ENCODE results near the gene FAM234A. TPM values are rescaled to one million over a fixed set of nuclear protein-coding genes. Genes with fewer than 3 reads are reported as not detected.

FAM234A gene
- total RNA-seq, 1 experiment from 2014 or later, result 121 TPM

DNA sequence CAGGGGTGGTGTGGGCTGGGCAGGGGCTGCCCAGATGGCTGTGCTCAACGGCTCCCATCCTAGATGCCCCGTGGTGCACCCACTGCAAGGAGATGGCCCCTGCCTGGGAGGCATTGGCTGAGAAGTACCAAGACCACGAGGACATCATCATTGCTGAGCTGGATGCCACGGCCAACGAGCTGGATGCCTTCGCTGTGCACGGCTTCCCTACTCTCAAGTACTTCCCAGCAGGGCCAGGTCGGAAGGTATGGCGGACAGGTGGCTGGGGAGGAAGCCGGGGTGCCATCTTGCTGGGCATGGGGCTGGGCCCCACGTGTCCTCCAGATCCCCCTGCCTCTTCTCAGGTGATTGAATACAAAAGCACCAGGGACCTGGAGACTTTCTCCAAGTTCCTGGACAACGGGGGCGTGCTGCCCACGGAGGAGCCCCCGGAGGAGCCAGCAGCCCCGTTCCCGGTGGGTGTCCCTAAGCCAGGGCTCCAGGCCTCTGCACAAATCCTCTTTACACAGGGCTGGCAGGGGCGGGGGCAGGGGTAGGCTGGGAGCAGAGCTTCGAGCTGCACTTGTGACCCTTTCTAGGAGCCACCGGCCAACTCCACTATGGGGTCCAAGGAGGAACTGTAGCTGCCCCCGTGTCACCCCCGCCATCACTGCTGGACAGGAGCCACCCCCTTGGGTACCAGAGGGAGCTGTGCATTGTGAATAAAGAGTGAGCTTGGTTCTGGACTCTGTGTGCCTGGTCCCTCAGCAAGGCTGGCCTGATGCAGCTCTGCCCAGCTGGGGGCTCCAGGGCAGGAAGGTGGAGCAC, 52.1 kb downstream of the FAM234A start:
- DNase-seq (ENCODE audit: low read depth, low spot score), result no peak
- H3K27ac ChIP-seq (ENCODE audit: low read length), result no peak overlapping the region
- POLR2A ChIA-PET, result no interaction called here
- H3K9me3 ChIP-seq (ENCODE audit: control insufficient read depth, insufficient read depth, low read depth, low read length), result no peaks in the 10 kb centered on the region
- no peak overlapping the region for H3K4me3 ChIP-seq (ENCODE audit: low read depth in 2 of 2, low read length in 2 of 2)
- BruUV-seq (replicated peaks), result no TSS peak
- H3K36me3 ChIP-seq (ENCODE audit: control insufficient read depth, insufficient read depth, low read length), result no peaks in the 10 kb centered on the region
- CTCF ChIA-PET, result no interaction called here
- no peaks in the 10 kb centered on the region for H3K4me1 ChIP-seq (ENCODE audit: control insufficient read depth, insufficient read depth, low read length)
- ATAC-seq, result no peak
- intact Hi-C loops (cut with micrococcal nuclease; ENCODE audit: unreplicated experiment), result no loop called here
- TF ChIP-seq SIN3A (IDR thresholded peaks at IDR 0.05; ENCODE audit: borderline replicate concordance, insufficient read depth, low read depth, low read length) (no peak), CTCF (IDR thresholded peaks at IDR 0.05) (no peak)
- H3K27me3 ChIP-seq (ENCODE audit: control insufficient read depth, insufficient read depth, low read length), result no peaks in the 10 kb centered on the region
- in situ Hi-C loops (cut with HindIII; ENCODE audit: low pct_unique_long_range_greater_than_20kb, low sequenced_read_pairs), result no loop called here

GRCh38 chr16:287298-287811, 52.7 kb downstream of the FAM234A start:
- BruUV-seq (replicated peaks), result no TSS peak
- POLR2A ChIA-PET, result no interaction called here
- in situ Hi-C loops (cut with HindIII; ENCODE audit: low pct_unique_long_range_greater_than_20kb, low sequenced_read_pairs), result no loop called here
- no peak for TF ChIP-seq SIN3A (IDR thresholded peaks at IDR 0.05; ENCODE audit: borderline replicate concordance, insufficient read depth, low read depth, low read length)
- no peak for TF ChIP-seq CTCF (IDR thresholded peaks at IDR 0.05)
- no peak for TF ChIP-seq POLR2AphosphoS5 (IDR thresholded peaks at IDR 0.05; ENCODE audit: low read depth, low read length)
- TF ChIP-seq, protein P1, sequence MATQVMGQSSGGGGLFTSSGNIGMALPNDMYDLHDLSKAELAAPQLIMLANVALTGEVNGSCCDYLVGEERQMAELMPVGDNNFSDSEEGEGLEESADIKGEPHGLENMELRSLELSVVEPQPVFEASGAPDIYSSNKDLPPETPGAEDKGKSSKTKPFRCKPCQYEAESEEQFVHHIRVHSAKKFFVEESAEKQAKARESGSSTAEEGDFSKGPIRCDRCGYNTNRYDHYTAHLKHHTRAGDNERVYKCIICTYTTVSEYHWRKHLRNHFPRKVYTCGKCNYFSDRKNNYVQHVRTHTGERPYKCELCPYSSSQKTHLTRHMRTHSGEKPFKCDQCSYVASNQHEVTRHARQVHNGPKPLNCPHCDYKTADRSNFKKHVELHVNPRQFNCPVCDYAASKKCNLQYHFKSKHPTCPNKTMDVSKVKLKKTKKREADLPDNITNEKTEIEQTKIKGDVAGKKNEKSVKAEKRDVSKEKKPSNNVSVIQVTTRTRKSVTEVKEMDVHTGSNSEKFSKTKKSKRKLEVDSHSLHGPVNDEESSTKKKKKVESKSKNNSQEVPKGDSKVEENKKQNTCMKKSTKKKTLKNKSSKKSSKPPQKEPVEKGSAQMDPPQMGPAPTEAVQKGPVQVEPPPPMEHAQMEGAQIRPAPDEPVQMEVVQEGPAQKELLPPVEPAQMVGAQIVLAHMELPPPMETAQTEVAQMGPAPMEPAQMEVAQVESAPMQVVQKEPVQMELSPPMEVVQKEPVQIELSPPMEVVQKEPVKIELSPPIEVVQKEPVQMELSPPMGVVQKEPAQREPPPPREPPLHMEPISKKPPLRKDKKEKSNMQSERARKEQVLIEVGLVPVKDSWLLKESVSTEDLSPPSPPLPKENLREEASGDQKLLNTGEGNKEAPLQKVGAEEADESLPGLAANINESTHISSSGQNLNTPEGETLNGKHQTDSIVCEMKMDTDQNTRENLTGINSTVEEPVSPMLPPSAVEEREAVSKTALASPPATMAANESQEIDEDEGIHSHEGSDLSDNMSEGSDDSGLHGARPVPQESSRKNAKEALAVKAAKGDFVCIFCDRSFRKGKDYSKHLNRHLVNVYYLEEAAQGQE (IDR thresholded peaks at IDR 0.05; ENCODE audit: insufficient read depth in 1 of 2, low read depth in 2 of 2, low read length in 1 of 2), result no peak
- TF ChIP-seq TCF7L2 (IDR thresholded peaks at IDR 0.05; ENCODE audit: low read depth, low read length), result no peak
- Histone ChIP-seq H3K4me1 (ENCODE audit: control insufficient read depth, insufficient read depth, low read length) (no peaks in the 10 kb centered on the region), H3K4me3 (ENCODE audit: low read depth in 2 of 2, low read length in 2 of 2) (no peak overlapping the region), H3K9me3 (ENCODE audit: control insufficient read depth, insufficient read depth, low read depth, low read length) (no peaks in the 10 kb centered on the region), H3K27ac (ENCODE audit: low read length) (no peak overlapping the region), H3K27me3 (ENCODE audit: control insufficient read depth, insufficient read depth, low read length) (no peaks in the 10 kb centered on the region), H3K36me3 (ENCODE audit: control insufficient read depth, insufficient read depth, low read length) (no peaks in the 10 kb centered on the region)
- CTCF ChIA-PET, result interaction anchor here (0.6 kb wide), 2 partner anchors 58 to 255 kb away, joined by 5 to 6 read pairs; no protein-coding TSS in a partner anchor
- intact Hi-C loops (cut with micrococcal nuclease; ENCODE audit: unreplicated experiment), result no loop called here
- ATAC-seq (no peak), DNase-seq (ENCODE audit: low read depth, low spot score) (no peak)
